NCI-H1436 (cell line): Measurements from ENCODE around the gene PCSK5.
"Not testable (repeated sequence)": the region's sequence is repeated elsewhere in the genome, so short reads cannot be mapped to it uniquely, and the experiment has no call there.

Experiments used
- DNase-seq: peaks from one replicate; lab custom pipeline; 2025; lab: John Stamatoyannopoulos, UW

PCSK5 gene

DNA sequence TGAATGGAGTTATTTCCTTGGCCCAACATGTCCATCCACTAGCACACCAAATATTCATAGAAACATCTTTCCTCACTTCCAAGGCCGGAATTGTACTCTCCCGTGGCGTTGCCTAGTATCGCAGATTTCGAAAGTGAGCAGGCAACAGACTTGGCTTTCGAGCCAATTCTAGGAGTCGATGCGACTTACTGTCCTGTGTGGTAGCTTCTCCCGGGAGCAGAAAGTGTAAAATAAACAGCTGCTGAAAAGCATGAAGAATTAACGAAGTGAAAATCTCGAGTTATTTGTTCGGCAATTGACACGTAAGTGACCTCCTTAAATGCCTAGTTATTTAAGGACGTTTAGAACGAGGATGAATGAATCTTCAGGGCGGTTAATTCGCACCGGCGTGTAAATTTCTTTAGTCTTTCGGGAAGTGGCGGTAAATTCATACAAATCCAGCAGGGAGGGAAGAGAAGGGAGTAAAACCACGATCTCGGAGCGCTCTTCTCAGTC lies 449 bp upstream of the PCSK5 start:
- no peak for DNase-seq

DNA sequence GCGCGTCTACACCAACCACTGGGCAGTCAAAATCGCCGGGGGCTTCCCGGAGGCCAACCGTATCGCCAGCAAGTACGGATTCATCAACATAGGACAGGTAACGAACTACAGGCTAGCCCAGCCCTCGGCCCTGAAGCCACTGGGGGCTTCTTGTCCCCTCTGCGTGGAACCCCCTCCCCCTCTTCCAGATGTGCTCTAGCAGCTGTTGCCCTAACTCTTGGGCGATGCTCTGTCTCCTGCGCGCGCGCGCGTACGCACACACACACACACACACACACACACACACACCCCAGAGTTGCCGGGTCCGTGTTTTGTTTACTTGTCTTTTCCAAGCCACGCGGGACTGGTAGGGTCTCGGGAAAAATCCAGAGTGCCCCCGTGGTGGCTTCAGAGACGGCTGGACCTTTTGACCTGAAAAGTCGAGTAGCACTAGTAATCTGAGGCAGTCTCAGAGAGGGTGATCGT lies 836 bp downstream of the PCSK5 start:
- no peak for DNase-seq

DNA sequence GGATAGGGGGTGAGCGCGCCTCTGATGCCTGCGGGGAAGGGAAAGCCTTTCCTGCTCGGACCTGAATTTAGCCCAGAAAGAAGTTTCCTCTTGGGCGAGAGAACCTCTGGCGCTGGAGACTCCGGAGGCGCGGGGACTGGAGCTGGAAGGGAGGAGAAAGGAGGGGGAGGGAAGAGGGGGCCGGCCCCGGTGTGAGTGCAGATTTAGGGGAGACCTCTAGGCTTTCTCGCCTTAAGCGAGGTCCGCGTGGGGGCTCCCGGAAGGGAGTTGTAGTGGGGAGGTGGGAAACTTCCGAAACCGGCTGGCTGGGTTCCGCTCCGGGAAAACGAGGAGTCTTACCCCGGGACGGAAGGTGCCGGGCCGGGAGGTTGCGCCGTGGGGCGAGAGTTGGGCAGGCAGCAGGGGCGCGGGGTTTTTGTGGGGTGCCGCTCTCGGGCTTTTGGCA lies 1.3 kb downstream of the PCSK5 start:
- DNase-seq: no peak

DNA sequence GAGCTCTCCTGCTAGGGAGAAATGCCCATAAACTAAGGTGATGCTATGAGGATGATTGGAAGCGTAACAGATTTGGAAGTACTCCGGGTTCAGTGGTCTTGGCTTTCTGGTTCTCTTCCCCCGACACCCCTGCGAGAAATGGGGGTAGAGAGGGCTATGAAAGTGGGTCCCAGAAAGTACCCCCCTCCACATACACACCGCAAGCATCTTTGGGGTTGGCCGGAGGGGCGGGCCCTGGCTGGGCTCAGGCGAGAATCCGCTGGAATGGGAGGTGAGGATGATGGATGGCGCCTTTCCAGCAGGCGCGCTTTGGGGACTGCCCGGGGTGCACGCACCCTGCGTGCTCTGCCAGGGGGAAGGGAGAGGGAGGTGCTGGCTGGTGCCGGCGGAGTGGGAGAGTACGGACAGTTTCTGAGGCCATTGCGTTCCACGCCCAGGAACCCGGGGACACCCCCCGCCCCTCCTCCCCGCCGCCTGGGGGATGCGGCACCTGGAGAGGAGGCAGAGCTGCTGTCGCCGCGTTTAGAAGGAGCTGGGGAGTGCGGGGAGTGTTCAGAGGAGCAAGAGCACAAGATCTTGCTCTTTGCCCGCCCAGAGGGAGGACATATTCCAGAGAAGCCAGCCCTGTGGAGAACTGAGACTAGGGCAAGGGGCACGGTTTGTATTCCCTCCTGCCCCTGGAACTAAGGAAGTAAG lies 1.9 kb downstream of the PCSK5 start:
- DNase-seq: no peak

DNA sequence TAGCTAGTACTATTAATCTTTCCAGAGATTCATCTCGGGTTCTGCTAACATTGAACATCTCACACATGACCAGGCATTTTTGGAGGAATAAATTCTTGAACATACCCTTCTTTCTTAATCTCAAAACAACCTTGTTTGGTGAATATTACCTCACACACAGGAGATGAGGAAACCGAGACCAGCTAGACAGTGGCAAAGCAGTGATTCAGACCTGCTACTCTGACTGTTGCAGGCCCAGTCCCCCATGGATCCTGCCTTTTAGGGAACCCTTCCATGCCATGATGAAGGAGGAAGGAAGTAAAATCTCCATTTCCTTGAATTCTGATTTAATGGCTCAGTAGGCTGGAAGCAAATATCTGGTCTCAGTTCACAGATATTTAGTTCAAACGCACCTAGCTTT lies 2.6 kb downstream of the PCSK5 start:
- no peak for DNase-seq

DNA sequence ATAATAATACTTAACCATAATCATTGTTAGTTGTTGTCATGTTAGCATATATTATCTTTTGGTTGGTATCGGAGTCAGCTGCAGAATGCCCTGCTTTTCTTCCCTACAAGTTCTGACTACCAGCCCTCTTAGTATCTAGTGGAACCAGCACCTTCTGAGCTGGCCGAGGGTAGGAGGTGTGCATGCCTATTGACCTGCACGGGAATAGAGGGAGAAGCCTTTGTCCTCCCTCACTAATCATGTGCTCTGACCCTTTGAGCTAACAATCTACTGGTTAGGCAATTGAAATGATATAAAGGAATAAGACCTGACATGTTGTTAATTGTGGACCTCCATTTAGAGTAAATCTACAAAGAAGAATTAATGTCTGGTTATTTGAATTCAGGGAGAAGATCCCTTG lies 4.1 kb downstream of the PCSK5 start:
- DNase-seq: no peak

DNA sequence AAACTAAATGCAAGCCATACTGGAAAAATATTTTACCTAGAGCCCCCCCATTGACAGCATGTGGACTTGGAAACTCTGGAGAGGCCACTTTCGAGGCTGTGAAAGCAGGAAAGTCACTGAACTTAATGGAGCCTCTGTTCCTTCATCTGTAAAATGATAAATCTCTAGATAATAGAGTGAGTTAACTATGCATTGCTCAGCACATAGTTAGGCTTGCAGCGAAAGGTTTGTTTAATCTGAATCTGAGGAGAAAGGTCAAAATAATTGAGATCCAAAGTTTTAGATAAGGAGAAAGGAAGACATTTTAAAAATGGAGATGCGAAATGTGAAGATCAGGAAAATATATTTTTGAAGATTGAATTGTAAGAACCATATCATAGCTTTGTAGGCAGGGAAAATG lies 4.6 kb downstream of the PCSK5 start:
- DNase-seq: no peak

DNA sequence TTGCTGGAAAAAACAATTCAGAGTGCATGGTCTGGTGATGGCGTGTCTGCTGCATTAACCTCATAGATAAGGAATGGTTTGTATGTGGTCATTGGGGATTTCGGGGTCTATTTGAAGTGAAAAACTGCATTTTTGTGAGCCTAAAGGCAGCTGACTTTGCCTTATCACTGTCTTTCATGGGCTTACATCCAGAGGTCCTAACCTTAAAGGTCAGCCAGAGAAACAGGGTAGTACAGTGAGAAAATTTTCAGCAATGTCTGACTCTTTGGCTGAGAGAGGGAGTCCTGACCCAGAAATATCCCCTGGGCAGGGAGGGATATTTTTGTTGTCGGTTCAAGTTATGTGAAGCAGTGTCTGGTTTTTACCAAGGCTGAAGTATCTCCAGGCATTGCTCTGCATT lies 5.7 kb downstream of the PCSK5 start:
- no peak for DNase-seq

DNA sequence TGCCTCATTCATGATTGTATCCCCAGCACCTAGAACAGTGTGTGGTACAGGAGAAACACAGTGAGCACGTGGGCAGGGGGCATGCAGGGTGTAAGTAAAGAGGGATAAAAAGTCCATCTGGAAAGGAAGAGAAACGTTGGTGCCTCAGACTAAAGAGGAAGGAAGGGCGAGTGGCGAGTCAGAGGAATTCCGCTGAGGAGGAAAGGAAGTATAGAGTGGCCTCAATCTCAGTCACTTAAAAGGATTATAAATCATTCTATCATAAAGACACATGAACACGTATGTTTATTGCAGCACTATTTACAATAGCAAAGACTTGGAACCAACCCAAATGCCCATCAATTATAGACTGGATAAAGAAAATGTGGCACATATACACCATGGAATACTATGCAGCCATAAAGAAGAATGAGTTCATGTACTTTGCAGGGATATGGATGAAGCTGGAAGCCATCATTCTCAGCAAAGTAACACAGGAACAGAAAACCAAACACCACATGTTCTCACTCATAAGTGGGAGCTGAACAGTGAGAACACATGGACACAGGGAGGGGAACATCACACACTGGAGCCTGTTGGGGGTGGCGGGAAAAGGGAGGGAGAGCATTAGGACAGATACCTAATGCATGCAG lies 10.5 kb downstream of the PCSK5 start:
- DNase-seq: not testable (repeated sequence)

DNA sequence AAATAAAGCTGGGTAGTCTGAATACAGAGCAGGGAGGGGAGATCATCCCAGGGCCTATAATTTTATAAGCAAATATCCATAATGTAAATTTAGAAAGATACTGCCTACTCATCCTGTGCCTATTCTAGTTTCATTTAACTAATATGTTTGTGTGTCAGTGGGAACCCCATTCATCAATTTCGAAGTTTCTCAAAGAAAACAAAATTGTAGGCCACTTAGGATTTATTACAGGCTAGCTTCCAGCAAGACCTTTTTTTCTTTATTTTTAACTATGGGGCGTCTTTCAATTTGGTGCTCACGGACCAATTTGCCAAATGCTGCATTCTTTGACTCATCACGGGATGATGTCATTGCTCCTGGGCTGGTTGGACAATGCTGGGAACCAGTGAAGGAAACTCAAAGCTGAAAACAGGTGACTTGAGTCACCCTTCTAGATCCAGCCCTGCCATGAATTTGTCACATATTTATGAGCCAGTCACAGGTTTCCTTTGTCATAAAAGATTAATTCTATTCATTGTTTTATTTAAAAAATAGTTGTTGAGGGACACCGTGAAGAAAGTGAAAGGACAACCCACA lies 13.4 kb downstream of the PCSK5 start:
- no peak for DNase-seq

DNA sequence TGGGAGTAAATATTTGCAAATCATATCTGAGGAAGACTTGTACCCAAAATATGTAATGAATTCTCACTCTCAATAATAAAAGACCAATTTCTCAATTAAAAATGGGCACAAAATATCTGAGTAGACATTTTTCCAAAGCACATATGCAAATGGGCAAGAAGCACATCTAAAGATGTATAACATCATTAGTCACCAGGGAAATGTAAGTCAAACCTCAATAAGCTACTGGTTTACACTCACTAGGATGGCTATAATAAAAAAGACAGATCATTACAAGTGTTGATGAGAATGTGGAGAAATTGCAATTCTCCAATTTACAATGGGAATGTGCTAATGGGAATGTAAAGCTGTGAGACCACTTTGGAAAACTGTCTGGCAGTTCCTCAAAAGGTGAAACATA lies 13.9 kb downstream of the PCSK5 start:
- no peak for DNase-seq

DNA sequence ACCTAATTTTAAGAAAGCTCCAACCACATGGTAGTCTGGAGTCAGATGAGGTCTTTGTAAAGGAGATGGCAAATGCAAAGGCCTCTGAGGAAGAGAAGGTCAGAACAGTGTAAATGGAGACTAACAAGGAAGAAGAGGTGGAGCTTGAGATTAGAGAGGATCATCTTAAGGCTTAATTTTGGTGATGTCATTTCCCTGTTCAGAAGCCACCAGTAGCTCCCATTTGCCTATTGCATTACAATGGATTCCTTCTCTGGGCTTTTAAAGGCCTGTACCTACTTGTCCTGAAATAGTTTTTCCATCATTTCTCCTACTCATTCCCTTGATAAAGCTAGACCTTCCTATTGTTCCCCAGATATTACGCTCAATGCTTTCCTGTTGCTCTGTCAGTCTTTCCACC lies 16.1 kb downstream of the PCSK5 start:
- no peak for DNase-seq

DNA sequence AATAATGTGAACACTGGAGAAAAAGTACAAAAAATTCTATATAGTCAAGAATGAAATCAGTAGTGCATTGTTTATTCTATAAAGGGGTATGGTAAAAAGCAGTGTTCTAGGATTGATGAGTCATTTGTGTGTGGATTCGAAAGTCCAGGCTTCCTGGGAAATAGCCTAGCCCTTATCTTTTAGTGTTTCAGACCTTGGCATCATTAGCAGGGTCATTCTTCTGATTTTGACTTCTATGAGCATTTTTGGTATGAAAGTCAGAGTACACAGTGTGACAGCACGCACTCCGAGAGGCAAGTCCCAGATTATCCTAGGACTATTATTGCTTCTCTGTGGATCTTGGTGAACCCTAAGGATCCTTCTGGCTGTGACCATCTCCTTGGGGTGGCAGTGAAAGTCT lies 16.9 kb downstream of the PCSK5 start:
- DNase-seq: no peak

DNA sequence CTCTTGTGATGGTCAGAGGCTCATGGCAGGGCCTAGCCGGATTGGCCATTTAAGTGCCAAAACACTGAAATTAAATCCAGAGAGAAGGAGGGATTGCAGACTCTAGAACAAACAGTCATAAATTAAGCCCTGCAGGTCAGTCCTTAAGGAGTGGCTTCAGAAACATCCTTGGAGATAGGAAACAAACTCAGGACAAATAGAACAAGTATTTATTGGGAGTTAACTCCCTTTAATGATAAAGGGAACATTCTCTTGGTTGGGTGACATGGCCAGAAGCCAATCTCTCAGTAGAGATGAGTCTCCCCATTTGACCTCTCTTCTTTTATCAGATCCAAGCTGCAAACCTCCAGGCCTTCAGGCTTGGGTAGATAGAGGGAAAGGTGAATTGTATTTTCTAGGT lies 17.4 kb downstream of the PCSK5 start:
- no peak for DNase-seq

DNA sequence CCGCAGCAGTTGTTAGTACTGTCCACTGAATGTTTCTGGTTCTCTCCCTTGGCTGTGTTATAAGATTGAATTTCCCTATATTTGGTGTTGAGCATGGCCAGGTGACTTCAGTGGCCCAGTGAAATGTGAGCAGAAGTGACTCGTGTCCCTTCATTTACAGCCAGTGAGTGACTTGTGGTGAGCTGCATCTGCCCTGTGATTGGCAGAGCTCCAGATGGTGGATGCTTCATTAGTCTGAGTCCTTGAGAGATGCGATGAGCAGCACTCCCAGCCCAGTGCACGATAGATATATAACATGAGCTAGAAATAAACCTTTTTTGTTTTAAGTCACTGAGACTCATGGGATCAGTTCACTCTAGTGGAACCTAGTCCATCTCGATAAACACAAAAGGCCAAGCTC lies 19.3 kb downstream of the PCSK5 start:
- DNase-seq: no peak

DNA sequence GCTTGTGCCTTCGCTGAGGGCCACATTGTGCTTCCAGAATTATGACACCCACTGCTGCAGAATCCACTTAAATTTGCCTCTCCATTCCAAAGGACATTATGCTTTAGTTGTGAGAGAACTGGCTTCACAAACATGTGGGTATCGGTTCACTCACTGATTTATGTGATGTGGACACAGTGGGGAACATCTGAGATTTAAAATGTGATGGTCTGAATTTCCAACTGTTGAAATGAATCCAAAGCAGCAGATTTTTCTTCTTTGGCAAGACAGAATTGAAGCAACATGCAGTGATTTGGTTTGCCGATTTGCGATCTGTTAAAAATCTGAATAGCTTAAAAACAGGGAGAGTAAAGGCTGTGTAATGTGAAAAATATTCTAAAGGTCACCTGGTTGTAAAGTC lies 20.3 kb downstream of the PCSK5 start:
- DNase-seq: no peak

DNA sequence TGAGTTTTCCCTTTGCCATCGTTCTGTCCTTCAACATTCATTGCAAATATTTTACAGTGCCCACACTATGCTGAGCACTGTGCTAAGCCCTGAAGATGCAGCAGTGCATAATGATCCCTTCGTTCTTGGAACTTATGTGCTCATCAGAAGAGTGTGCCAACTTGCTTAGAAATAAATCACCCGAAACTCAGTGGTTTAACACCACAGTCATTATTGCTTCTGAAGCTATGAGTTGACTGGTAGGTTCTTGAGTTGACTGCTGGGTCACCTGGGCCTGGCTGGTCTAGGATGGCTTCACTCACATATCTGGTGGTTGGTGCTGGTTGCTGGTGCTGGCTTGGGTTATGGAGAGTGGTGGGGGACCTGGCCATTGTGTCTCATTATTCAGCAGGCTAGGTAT lies 20.9 kb downstream of the PCSK5 start:
- DNase-seq: no peak

DNA sequence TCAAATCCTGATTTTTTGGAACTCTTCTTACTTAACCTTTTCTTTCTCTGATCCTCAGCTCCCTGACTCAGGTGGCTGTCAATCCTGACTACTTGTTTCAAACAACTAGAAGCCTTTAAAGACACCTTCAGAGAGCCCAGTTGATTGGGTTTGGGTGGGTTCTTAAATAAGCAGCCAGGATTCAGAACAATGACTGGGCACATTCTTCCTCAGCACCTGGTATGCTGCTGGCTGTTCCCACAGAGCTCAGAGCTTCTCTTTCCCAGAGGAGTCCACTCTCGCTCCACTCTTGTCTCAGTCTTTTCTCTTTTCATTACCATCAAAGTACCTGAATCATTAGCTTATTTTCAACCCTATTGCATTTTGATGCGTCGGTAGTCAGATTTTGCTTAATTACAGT lies 22.5 kb downstream of the PCSK5 start:
- DNase-seq: no peak

DNA sequence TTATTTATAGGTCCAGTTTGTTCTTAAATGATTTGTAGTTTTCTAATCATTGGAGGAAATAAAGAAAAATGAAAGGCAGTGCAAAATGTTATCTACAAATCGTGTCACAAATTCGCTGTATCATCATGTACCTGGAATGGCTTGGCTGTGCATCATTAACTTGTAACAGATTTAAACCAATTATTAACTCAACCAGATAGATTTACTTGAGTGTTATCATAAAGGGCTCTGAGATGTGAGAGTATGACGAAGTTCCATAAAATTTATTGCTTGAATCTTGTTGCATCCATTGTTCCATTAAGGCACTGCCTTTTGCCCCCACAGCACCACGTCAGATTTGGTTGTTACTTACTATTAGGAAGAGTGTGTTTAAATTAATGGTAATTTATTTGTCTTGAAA lies 23.5 kb downstream of the PCSK5 start:
- no peak for DNase-seq

DNA sequence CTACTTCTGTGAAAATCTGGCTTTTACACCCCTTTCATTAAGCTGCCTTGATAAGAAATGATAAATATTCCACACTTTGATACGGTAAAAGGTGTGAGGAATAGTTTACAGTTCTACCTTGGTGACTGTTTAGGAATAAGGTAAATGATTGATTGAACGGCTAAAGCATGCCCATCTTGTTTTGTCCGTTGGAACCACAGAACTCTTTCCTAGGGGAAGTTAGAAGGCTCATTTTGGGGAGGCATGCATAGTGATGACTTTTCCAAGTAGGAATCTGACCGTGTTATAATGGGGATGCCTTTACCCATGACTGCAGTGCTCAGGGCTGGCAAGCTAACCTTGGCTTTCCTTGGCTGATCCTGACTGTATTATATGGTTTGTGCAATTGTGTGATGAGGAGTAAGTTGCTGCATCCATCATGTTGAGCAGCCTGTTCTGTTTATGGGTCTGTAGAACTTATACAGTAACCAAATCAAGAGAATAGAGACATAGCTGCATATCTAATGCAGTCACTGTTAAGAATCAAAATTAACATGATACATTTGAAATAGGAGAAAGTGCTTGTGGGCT lies 24.5 kb downstream of the PCSK5 start:
- DNase-seq: no peak

DNA sequence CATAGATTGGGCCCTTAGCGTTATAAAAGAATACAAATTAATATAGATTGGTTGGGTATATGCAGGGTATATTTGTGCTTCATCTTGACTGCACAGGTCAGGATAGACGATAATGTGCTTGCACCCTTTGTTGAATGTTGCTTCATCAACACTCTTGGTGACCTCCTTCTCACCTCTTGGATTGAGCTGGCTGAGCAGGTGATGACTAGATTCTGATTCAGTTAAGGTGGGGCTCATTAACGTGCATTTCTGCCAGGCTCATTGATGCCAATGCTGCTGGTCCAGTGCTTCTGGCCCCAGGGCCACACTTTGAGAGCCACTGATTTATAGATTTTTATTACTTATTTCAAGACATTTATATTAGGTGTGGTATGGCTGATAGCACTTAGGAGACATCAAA lies 27.7 kb downstream of the PCSK5 start:
- no peak for DNase-seq

DNA sequence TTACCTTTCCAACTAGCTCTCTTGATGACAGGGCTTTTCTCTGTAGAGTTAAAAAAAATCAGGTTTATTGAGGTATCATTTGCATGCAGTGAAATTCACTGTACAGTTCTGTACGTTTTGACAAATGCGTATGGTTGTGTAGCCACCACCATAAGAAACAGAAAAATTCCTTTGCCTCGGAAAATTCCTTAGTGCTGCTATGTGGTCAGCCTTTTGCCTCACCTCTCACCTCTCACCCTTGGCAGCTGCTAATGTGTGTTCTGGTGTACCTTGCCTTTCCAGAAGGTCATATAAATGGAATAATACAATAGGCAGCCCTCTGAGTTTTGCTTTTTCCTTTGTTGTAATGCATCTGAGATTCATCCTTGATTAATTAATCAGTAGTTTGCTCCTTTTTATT lies 28.4 kb downstream of the PCSK5 start:
- DNase-seq: no peak
